ENCODE measurements around the gene IFT25. TPM values are rescaled to one million over a fixed set of nuclear protein-coding genes. Genes with fewer than 3 reads are reported as not detected.
"Not testable (repeated sequence)": the region's sequence is repeated elsewhere in the genome, so short reads cannot be mapped to it uniquely, and the experiment has no call there.

Gene IFT25
- total RNA-seq, 1 donor from 2014 or later = 29.4 TPM

GRCh38 chr1:53979712-53980450 is 34.4 kb upstream of the IFT25 start:
- Histone ChIP-seq H3K79me2 (ENCODE audit: insufficient read depth, low read length) (no peaks in the 10 kb centered on the region), H3K4me3 (ENCODE audit: insufficient read depth, low read depth, low read length) (no peak overlapping the region), H3K27me3 (ENCODE audit: insufficient read depth, low read length) (no peaks in the 10 kb centered on the region), H3K9ac (ENCODE audit: low read length) (no peak overlapping the region), H3K36me3 (ENCODE audit: insufficient read depth, low read length) (no peaks in the 10 kb centered on the region), H3K4me2 (ENCODE audit: low read length) (no peak overlapping the region), H4K20me1 (ENCODE audit: insufficient read depth, low read length) (no peaks in the 10 kb centered on the region), H2AFZ (ENCODE audit: low read depth, low read length) (no peak overlapping the region), H3K4me1 (ENCODE audit: insufficient read depth, low read length) (peaks cover 5% of the 10 kb centered on the region), H3K27ac (ENCODE audit: low read depth, low read length) (no peak overlapping the region), H3K9me3 (ENCODE audit: insufficient read depth, low read depth, low read length) (no peaks in the 10 kb centered on the region)
- H3K27ac Mint-ChIP-seq (ENCODE audit: unreplicated experiment) = no peak overlapping the region
- DNase-seq (ENCODE audit: low read depth) (no peak), FAIRE-seq (no peak)
- TF ChIP-seq CTCF (IDR thresholded peaks at IDR 0.05; ENCODE audit: insufficient read depth, low read depth, low read length) (no peak), EZH2 (IDR thresholded peaks at IDR 0.05; ENCODE audit: insufficient read depth, low read length) (no peak)
- peaks cover 4% of the 10 kb centered on the region for H3K27me3 Mint-ChIP-seq (ENCODE audit: low read depth, unreplicated experiment)
- H3K4me3 Mint-ChIP-seq (ENCODE audit: unreplicated experiment) = no peak overlapping the region
- H3K4me1 Mint-ChIP-seq (ENCODE audit: low read depth, unreplicated experiment) = peaks cover 17% of the 10 kb centered on the region
- H3K9me3 Mint-ChIP-seq (ENCODE audit: unreplicated experiment) = no peaks in the 10 kb centered on the region
- H3K36me3 Mint-ChIP-seq (ENCODE audit: low read depth, unreplicated experiment) = peaks cover 10% of the 10 kb centered on the region

- Histone ChIP-seq H3K4me1 (ENCODE audit: insufficient read depth, low read length) (peaks cover 4% of the 10 kb centered on the region), H3K4me3 (ENCODE audit: insufficient read depth, low read depth, low read length) (no peak overlapping the region), H3K9ac (ENCODE audit: low read length) (no peak overlapping the region), H3K4me2 (ENCODE audit: low read length) (no peak overlapping the region), H2AFZ (ENCODE audit: low read depth, low read length) (no peak overlapping the region), H4K20me1 (ENCODE audit: insufficient read depth, low read length) (no peaks in the 10 kb centered on the region), H3K27ac (ENCODE audit: low read depth, low read length) (no peak overlapping the region), H3K79me2 (ENCODE audit: insufficient read depth, low read length) (no peaks in the 10 kb centered on the region), H3K36me3 (ENCODE audit: insufficient read depth, low read length) (no peaks in the 10 kb centered on the region), H3K9me3 (ENCODE audit: insufficient read depth, low read depth, low read length) (no peaks in the 10 kb centered on the region), H3K27me3 (ENCODE audit: insufficient read depth, low read length) (no peaks in the 10 kb centered on the region)
- no peak for TF ChIP-seq EZH2 (IDR thresholded peaks at IDR 0.05; ENCODE audit: insufficient read depth, low read length)
- no peak for TF ChIP-seq CTCF (IDR thresholded peaks at IDR 0.05; ENCODE audit: insufficient read depth, low read depth, low read length)
- Mint-ChIP-seq H3K4me3 (ENCODE audit: unreplicated experiment) (no peak overlapping the region), H3K4me1 (ENCODE audit: low read depth, unreplicated experiment) (peaks cover 4% of the 10 kb centered on the region), H3K9me3 (ENCODE audit: unreplicated experiment) (no peaks in the 10 kb centered on the region), H3K27me3 (ENCODE audit: low read depth, unreplicated experiment) (peaks cover 4% of the 10 kb centered on the region), H3K27ac (ENCODE audit: unreplicated experiment) (no peak overlapping the region), H3K36me3 (ENCODE audit: low read depth, unreplicated experiment) (peaks cover 18% of the 10 kb centered on the region)
- DNase-seq (ENCODE audit: low read depth) (no peak), FAIRE-seq (no peak)
These were observed 30.4 kb upstream of the IFT25 start for GRCh38 chr1:53975861-53976260.

GRCh38 chr1:53971718-53972117 is 26.2 kb upstream of the IFT25 start:
- peak; percentile 55 for DNase-seq (ENCODE audit: low read depth)
- H3K9me3 Mint-ChIP-seq (ENCODE audit: unreplicated experiment) = no peaks in the 10 kb centered on the region
- H4K20me1 ChIP-seq (ENCODE audit: insufficient read depth, low read length) = no peaks in the 10 kb centered on the region
- TF ChIP-seq CTCF (IDR thresholded peaks at IDR 0.05; ENCODE audit: insufficient read depth, low read depth, low read length) (no peak), EZH2 (IDR thresholded peaks at IDR 0.05; ENCODE audit: insufficient read depth, low read length) (no peak)
- no peak overlapping the region for H3K4me3 ChIP-seq (ENCODE audit: insufficient read depth, low read depth, low read length)
- H3K27me3 Mint-ChIP-seq (ENCODE audit: low read depth, unreplicated experiment) = no peaks in the 10 kb centered on the region
- H3K36me3 Mint-ChIP-seq (ENCODE audit: low read depth, unreplicated experiment) = peaks cover 33% of the 10 kb centered on the region
- H3K9ac ChIP-seq (ENCODE audit: low read length) = peak overlapping the region; percentile 31
- peaks cover 7% of the 10 kb centered on the region for H3K4me1 Mint-ChIP-seq (ENCODE audit: low read depth, unreplicated experiment)
- no peak overlapping the region for H2AFZ ChIP-seq (ENCODE audit: low read depth, low read length)
- no peaks in the 10 kb centered on the region for H3K9me3 ChIP-seq (ENCODE audit: insufficient read depth, low read depth, low read length)
- peak overlapping the region; percentile 66 for H3K27ac ChIP-seq (ENCODE audit: low read depth, low read length)
- H3K4me3 Mint-ChIP-seq (ENCODE audit: unreplicated experiment) = no peak overlapping the region
- H3K27me3 ChIP-seq (ENCODE audit: insufficient read depth, low read length) = no peaks in the 10 kb centered on the region
- no peak overlapping the region for H3K27ac Mint-ChIP-seq (ENCODE audit: unreplicated experiment)
- H3K79me2 ChIP-seq (ENCODE audit: insufficient read depth, low read length) = no peaks in the 10 kb centered on the region
- peaks cover 12% of the 10 kb centered on the region for H3K4me1 ChIP-seq (ENCODE audit: insufficient read depth, low read length)
- FAIRE-seq = no peak
- H3K4me2 ChIP-seq (ENCODE audit: low read length) = peak overlapping the region; percentile 28
- H3K36me3 ChIP-seq (ENCODE audit: insufficient read depth, low read length) = peaks cover 24% of the 10 kb centered on the region

- H3K27ac Mint-ChIP-seq (ENCODE audit: unreplicated experiment); H3K4me3 ChIP-seq (ENCODE audit: insufficient read depth, low read depth, low read length); FAIRE-seq: not testable (repeated sequence)
These were observed 23.8 kb upstream of the IFT25 start for GRCh38 chr1:53969323-53969722.

More at GRCh38 chr1:53969323-53969722, 23.8 kb upstream of the IFT25 start:
- H3K9ac ChIP-seq (ENCODE audit: low read length); H3K4me2 ChIP-seq (ENCODE audit: low read length); H3K9me3 ChIP-seq (ENCODE audit: insufficient read depth, low read depth, low read length); H3K79me2 ChIP-seq (ENCODE audit: insufficient read depth, low read length); DNase-seq (ENCODE audit: low read depth); H3K27me3 ChIP-seq (ENCODE audit: insufficient read depth, low read length); H3K4me1 Mint-ChIP-seq (ENCODE audit: low read depth, unreplicated experiment); H4K20me1 ChIP-seq (ENCODE audit: insufficient read depth, low read length); H2AFZ ChIP-seq (ENCODE audit: low read depth, low read length); H3K27me3 Mint-ChIP-seq (ENCODE audit: low read depth, unreplicated experiment); H3K4me3 Mint-ChIP-seq (ENCODE audit: unreplicated experiment); H3K27ac ChIP-seq (ENCODE audit: low read depth, low read length); H3K9me3 Mint-ChIP-seq (ENCODE audit: unreplicated experiment): not testable (repeated sequence)
- Histone ChIP-seq H3K4me1 (ENCODE audit: insufficient read depth, low read length) (peaks cover 12% of the 10 kb centered on the region), H3K36me3 (ENCODE audit: insufficient read depth, low read length) (peaks cover 32% of the 10 kb centered on the region)
- peaks cover 26% of the 10 kb centered on the region for H3K36me3 Mint-ChIP-seq (ENCODE audit: low read depth, unreplicated experiment)

Data from astrocyte (in vitro differentiated cells and primary cell).